GM23248 (cell line): ENCODE data around the gene ISM1. TPM values are rescaled to one million over a fixed set of nuclear protein-coding genes. Genes with fewer than 3 reads are reported as not detected.

Experiments used
- DNase-seq: peaks from one replicate; pipeline ENCODE4 v3.0.0-alpha.2; 2015
- H2AFZ ChIP-seq: fragments of 200-600 bp; sonication (generic); 2 replicates; pipeline ENCODE4 v1.6.1; 2016; ENCODE audit warnings: antibody characterized with exemption
- H3F3A ChIP-seq: fragments of 200-600 bp; sonication (generic); 2 replicates; pipeline ENCODE4 v1.6.1; 2016; ENCODE audit warnings: mild to moderate bottlenecking, antibody characterized with exemption, mixed run types; ENCODE audit not compliant: insufficient read depth
- H3K27ac ChIP-seq: fragments of 200-600 bp; sonication (generic); 2 replicates; pipeline ENCODE4 v1.5.1; 2016; ENCODE audit warnings: mild to moderate bottlenecking
- H3K27me3 ChIP-seq: fragments of 200-600 bp; sonication (generic); replicated peaks from 2 replicates; pipeline ENCODE4 v1.6.1; 2016; ENCODE audit warnings: mild to moderate bottlenecking; ENCODE audit not compliant: insufficient read depth
- H3K36me3 ChIP-seq: fragments of 200-600 bp; sonication (generic); 2 replicates; pipeline ENCODE4 v1.6.1; 2016; ENCODE audit warnings: low read depth, mild to moderate bottlenecking
- H3K4me1 ChIP-seq: fragments of 200-600 bp; sonication (generic); 2 replicates; pipeline ENCODE4 v1.6.1; 2016; ENCODE audit warnings: mild to moderate bottlenecking; ENCODE audit not compliant: insufficient read depth
- H3K4me2 ChIP-seq: fragments of 200-600 bp; sonication (generic); one replicate; pipeline ENCODE4 v1.6.1; 2016; ENCODE audit warnings: mild to moderate bottlenecking; ENCODE audit not compliant: unreplicated experiment
- H3K4me3 ChIP-seq: fragments of 200-600 bp; sonication (generic); 2 replicates; pipeline ENCODE4 v1.5.1; 2016; ENCODE audit warnings: mild to moderate bottlenecking
- H3K79me2 ChIP-seq: fragments of 200-600 bp; sonication (generic); 2 replicates; pipeline ENCODE4 v1.6.1; 2016; ENCODE audit warnings: mild to moderate bottlenecking; ENCODE audit not compliant: insufficient read depth
- H3K9ac ChIP-seq: fragments of 200-600 bp; sonication (generic); 2 replicates; pipeline ENCODE4 v1.6.1; 2016; ENCODE audit warnings: mild to moderate bottlenecking
- H3K9me2 ChIP-seq: fragments of 200-600 bp; sonication (generic); 2 replicates; pipeline ENCODE4 v1.6.1; 2016; ENCODE audit warnings: mixed run types, mild to moderate bottlenecking, moderate library complexity; ENCODE audit not compliant: insufficient read depth
- H3K9me3 ChIP-seq: fragments of 200-600 bp; sonication (generic); one replicate; pipeline ENCODE4 v1.6.1; 2017; ENCODE audit warnings: low read depth
- H4K20me1 ChIP-seq: fragments of 200-600 bp; sonication (generic); 2 replicates; pipeline ENCODE4 v1.6.0; 2016; ENCODE audit not compliant: insufficient read depth
- EZH2 ChIP-seq: fragments of 200-600 bp; sonication (generic); IDR thresholded peaks from 2 replicates; pipeline ENCODE4 v1.6.1; 2018; ENCODE audit warnings: antibody characterized with exemption, mild to moderate bottlenecking; ENCODE audit not compliant: insufficient read depth, poor library complexity, severe bottlenecking
- EZH2phosphoT487 ChIP-seq: fragments of 200-600 bp; sonication (generic); IDR thresholded peaks from 2 replicates; pipeline ENCODE4 v1.6.1; 2018; ENCODE audit warnings: antibody characterized with exemption, moderate library complexity, mild to moderate bottlenecking, low read depth; ENCODE audit not compliant: insufficient read depth
- WGBS, 2 experiments: methylation state at CpG; one replicate each; pipeline ENCODE4 v1.1.6; 2015 to 2017; ENCODE audit warnings: low lambda C conversion rate in 2 of 2, low coverage in 1 of 2; ENCODE audit errors: missing lambda C conversion rate in 2 of 2; 5-methylcytosine and 5-hydroxymethylcytosine counted together
- in situ Hi-C: fragments of 300-500 bp; cut with MboI; formaldehyde crosslinking; loops from 2 replicates; pipeline ENCODE4 v1.15.0; 2020
- polyA plus RNA-seq: library from polyadenylated mRNA; unstranded; fragments of >200 nt; fragmentation: Nextera tagmentation; extraction: Ambion mirVana; gene quantifications from 2 replicates; pipeline ENCODE4 v1.2.1, GENCODE V29; 2016
- total RNA-seq: library from RNA; depleted of rRNA; stranded (reverse); fragments of >200 nt; shearing (Covaris generic); gene quantifications from 2 replicates; pipeline ENCODE4 v1.2.3, GENCODE V29; 2014

The ISM1 gene
- total and polyA plus RNA-seq, 2 experiments from 2014 or later: 0.06 TPM; not detected in 1

GRCh38 chr20:13216533-13216932 lies 4.5 kb upstream of the ISM1 start:
- Histone ChIP-seq H3K9me3 (no peaks in the 10 kb centered on the region), H3K9ac (no peak overlapping the region), H3K27ac (no peak overlapping the region), H4K20me1 (no peaks in the 10 kb centered on the region), H3K79me2 (no peaks in the 10 kb centered on the region), H3K4me3 (no peak overlapping the region), H3K4me1 (peaks cover 11% of the 10 kb centered on the region), H2AFZ (no peak overlapping the region), H3K27me3 (peaks cover 68% of the 10 kb centered on the region), H3F3A (no peaks in the 10 kb centered on the region), H3K36me3 (no peaks in the 10 kb centered on the region), H3K4me2 (no peak overlapping the region), H3K9me2 (no peaks in the 10 kb centered on the region)
- TF ChIP-seq EZH2phosphoT487 (no peak), EZH2 (no peak)
- in situ Hi-C loops: no loop called here
- no peak for DNase-seq
- 35 to 38% methylated on average over 1 of the region's 1 CpG for WGBS, 2 experiments

GRCh38 chr20:13219327-13220193 lies 1.5 kb upstream of the ISM1 start:
- peaks cover 70% of the 10 kb centered on the region for H3K27me3 ChIP-seq
- no peak overlapping the region for H3K4me2 ChIP-seq
- H3K9ac ChIP-seq: no peak overlapping the region
- WGBS, 2 experiments: 26 to 31% methylated on average over 33 to 38 of the region's 38 CpGs
- H3K4me3 ChIP-seq: peak overlapping the region; percentile 30; the same call in 1 of the 2 replicates
- no peaks in the 10 kb centered on the region for H3K9me3 ChIP-seq
- 0 out of 2 replicates have a peak, but pooled peaks have one; percentile 40 for TF ChIP-seq EZH2phosphoT487
- TF ChIP-seq EZH2: no peak
- 0 out of 2 replicates have a peak overlapping the region, but pooled peaks have one; percentile 36 for H2AFZ ChIP-seq
- H3F3A ChIP-seq: no peaks in the 10 kb centered on the region
- DNase-seq: no peak
- H3K27ac ChIP-seq: no peak overlapping the region
- in situ Hi-C loops: no loop called here
- H3K79me2 ChIP-seq: no peaks in the 10 kb centered on the region
- H4K20me1 ChIP-seq: no peaks in the 10 kb centered on the region
- no peaks in the 10 kb centered on the region for H3K4me1 ChIP-seq
- no peaks in the 10 kb centered on the region for H3K36me3 ChIP-seq
- no peaks in the 10 kb centered on the region for H3K9me2 ChIP-seq

GRCh38 chr20:13220194-13220903 lies 725 bp upstream of the ISM1 start:
- peak overlapping the region; percentile 14 for H3K4me2 ChIP-seq
- H3K36me3 ChIP-seq: no peaks in the 10 kb centered on the region
- H3K4me3 ChIP-seq: peak overlapping the region; percentile 67
- in situ Hi-C loops: no loop called here
- H3F3A ChIP-seq: no peaks in the 10 kb centered on the region
- peak overlapping the region; percentile 36; the same call in 1 of the 2 replicates for H2AFZ ChIP-seq
- H3K27me3 ChIP-seq: peaks cover 62% of the 10 kb centered on the region
- WGBS, 2 experiments: 4 to 6% methylated on average over 47 to 58 of the region's 63 CpGs
- H4K20me1 ChIP-seq: no peaks in the 10 kb centered on the region
- no peaks in the 10 kb centered on the region for H3K9me3 ChIP-seq
- H3K4me1 ChIP-seq: no peaks in the 10 kb centered on the region
- H3K9me2 ChIP-seq: no peaks in the 10 kb centered on the region
- no peak for TF ChIP-seq EZH2
- no peak for TF ChIP-seq EZH2phosphoT487
- DNase-seq: peak; percentile 54
- H3K27ac ChIP-seq: no peak overlapping the region
- no peaks in the 10 kb centered on the region for H3K79me2 ChIP-seq
- no peak overlapping the region for H3K9ac ChIP-seq

- no peaks in the 10 kb centered on the region for H3K9me2 ChIP-seq
- no peak for TF ChIP-seq EZH2
- TF ChIP-seq EZH2phosphoT487: no peak
- H3K27me3 ChIP-seq: peaks cover 52% of the 10 kb centered on the region
- no peaks in the 10 kb centered on the region for H4K20me1 ChIP-seq
- no peaks in the 10 kb centered on the region for H3K36me3 ChIP-seq
- H3F3A ChIP-seq: no peaks in the 10 kb centered on the region
- H3K4me2 ChIP-seq: peak overlapping the region; percentile 41
- in situ Hi-C loops: no loop called here
- 1% methylated on average over 48 of the region's 56 CpGs; no CpG with 5 or more reads in 1 of the 2 experiments for WGBS, 2 experiments
- peak overlapping the region; percentile 36; the same call in 1 of the 2 replicates for H2AFZ ChIP-seq
- no peaks in the 10 kb centered on the region for H3K9me3 ChIP-seq
- no peaks in the 10 kb centered on the region for H3K79me2 ChIP-seq
- H3K27ac ChIP-seq: no peak overlapping the region
- DNase-seq: peak; percentile 22
- no peaks in the 10 kb centered on the region for H3K4me1 ChIP-seq
- H3K4me3 ChIP-seq: peak overlapping the region; percentile 67
- no peak overlapping the region for H3K9ac ChIP-seq
These were observed 219 bp downstream of the ISM1 start for GRCh38 chr20:13221313-13221672.
